PC-9 (cell line): ENCODE data around the gene SMCO1. TPM values are rescaled to one million over a fixed set of nuclear protein-coding genes. Genes with fewer than 3 reads are reported as not detected.
"Not testable (repeated sequence)": the region's sequence is repeated elsewhere in the genome, so short reads cannot be mapped to it uniquely, and the experiment has no call there.

Experiments
- BruUV-seq: library from RNA; stranded (reverse); fragments of 400-500 nt; replicated peaks from 2 replicates; lab custom pipeline; 2021; lab: Mats Ljungman, UMichigan
- CTCF ChIA-PET: fragments of 300-600 bp; sonication (Branson Sonifier 250); formaldehyde crosslinking; loops from one replicate; lab custom pipeline; 2022; ENCODE audit warnings: antibody characterized with exemption; lab: Charles Lee
- POLR2A ChIA-PET: fragments of 300-600 bp; sonication (Branson Sonifier 250); formaldehyde crosslinking; loops from one replicate; lab custom pipeline; 2022; ENCODE audit warnings: antibody characterized with exemption; ENCODE audit not compliant: unreplicated experiment; lab: Charles Lee
- DNase-seq, 2 experiments: peaks; one replicate each; pipeline versions ENCODE4 v3.0.0 to v3.0.0-alpha.2; 2015 to 2022; ENCODE audit warnings: mixed read lengths in 1 of 2
- H2AFZ ChIP-seq: fragments of 200-600 bp; sonication (generic); 2 replicates; pipeline ENCODE4 v1.8.1; 2017; ENCODE audit warnings: antibody characterized with exemption
- H3F3A ChIP-seq: fragments of 200-600 bp; sonication (generic); 2 replicates; pipeline ENCODE4 v1.8.1; 2017; ENCODE audit warnings: antibody characterized with exemption, mild to moderate bottlenecking, low read depth; ENCODE audit not compliant: insufficient read depth
- H3K27ac ChIP-seq: fragments of 200-600 bp; sonication (generic); 2 replicates; pipeline ENCODE4 v1.6.1; 2016; ENCODE audit warnings: mixed run types
- H3K27me3 ChIP-seq: fragments of 200-600 bp; sonication (generic); 2 replicates; pipeline ENCODE4 v1.6.1; 2016; ENCODE audit warnings: low read depth, mixed run types; ENCODE audit not compliant: insufficient read depth
- H3K36me3 ChIP-seq: fragments of 200-600 bp; sonication (generic); 2 replicates; pipeline ENCODE4 v1.6.1; 2016; ENCODE audit warnings: low read depth, mixed run types
- H3K4me1 ChIP-seq: fragments of 200-600 bp; sonication (generic); replicated peaks from 2 replicates; pipeline ENCODE4 v1.6.1; 2016; ENCODE audit warnings: mixed run types; ENCODE audit not compliant: insufficient read depth
- H3K4me2 ChIP-seq: fragments of 200-600 bp; sonication (generic); 2 replicates; pipeline ENCODE4 v1.6.1; 2017; ENCODE audit warnings: mixed run types
- H3K4me3 ChIP-seq: fragments of 200-600 bp; sonication (generic); 2 replicates; pipeline ENCODE4 v1.6.1; 2016; ENCODE audit warnings: mixed run types
- H3K79me2 ChIP-seq: fragments of 200-600 bp; sonication (generic); 2 replicates; pipeline ENCODE4 v1.6.1; 2017; ENCODE audit warnings: low read depth, mixed run types
- H3K9me2 ChIP-seq: fragments of 200-600 bp; sonication (generic); 2 replicates; pipeline ENCODE4 v1.8.1; 2017; ENCODE audit warnings: mild to moderate bottlenecking; ENCODE audit not compliant: insufficient read depth
- H3K9me3 ChIP-seq: fragments of 200-600 bp; sonication (generic); 2 replicates; pipeline ENCODE4 v1.8.1; 2016; ENCODE audit warnings: low read depth; ENCODE audit not compliant: insufficient read depth
- H4K20me1 ChIP-seq: fragments of 200-600 bp; sonication (generic); 2 replicates; pipeline ENCODE4 v1.8.1; 2017; ENCODE audit not compliant: insufficient read depth
- CTCF ChIP-seq: fragments of 200-600 bp; sonication (generic); conservative IDR thresholded peaks from 2 replicates; pipeline ENCODE4 v1.6.1; 2017; ENCODE audit warnings: mixed run types, antibody characterized with exemption, mild to moderate bottlenecking, moderate library complexity
- EZH2 ChIP-seq: fragments of 200-600 bp; sonication (generic); IDR thresholded peaks from 2 replicates; pipeline ENCODE4 v1.8.0; 2017; ENCODE audit warnings: antibody characterized with exemption, low read depth
- intact Hi-C: fragments of 100-400 bp; cut with micrococcal nuclease; formaldehyde crosslinking; loops from one replicate; pipeline ENCODE4 v1.10.0; 2022; ENCODE audit not compliant: unreplicated experiment
- total RNA-seq: library from RNA; stranded (reverse); gene quantifications from 2 replicates; pipeline ENCODE4 v1.2.3, GENCODE V29; 2021

Gene SMCO1
- total RNA-seq, 1 experiment from 2014 or later = not detected

- BruUV-seq, intact Hi-C loops, DNase-seq, POLR2A ChIA-PET, H4K20me1 ChIP-seq, H3K4me3 ChIP-seq, H3K9me2 ChIP-seq, H3K36me3 ChIP-seq, CTCF ChIA-PET, H3K4me1 ChIP-seq, H3K9me3 ChIP-seq, H2AFZ ChIP-seq, H3K4me2 ChIP-seq, H3F3A ChIP-seq, H3K79me2 ChIP-seq, H3K27ac ChIP-seq, H3K27me3 ChIP-seq: not testable (repeated sequence)
Observed at GRCh38 chr3:196511108-196511507, 4.0 kb downstream of the SMCO1 start.

DNA sequence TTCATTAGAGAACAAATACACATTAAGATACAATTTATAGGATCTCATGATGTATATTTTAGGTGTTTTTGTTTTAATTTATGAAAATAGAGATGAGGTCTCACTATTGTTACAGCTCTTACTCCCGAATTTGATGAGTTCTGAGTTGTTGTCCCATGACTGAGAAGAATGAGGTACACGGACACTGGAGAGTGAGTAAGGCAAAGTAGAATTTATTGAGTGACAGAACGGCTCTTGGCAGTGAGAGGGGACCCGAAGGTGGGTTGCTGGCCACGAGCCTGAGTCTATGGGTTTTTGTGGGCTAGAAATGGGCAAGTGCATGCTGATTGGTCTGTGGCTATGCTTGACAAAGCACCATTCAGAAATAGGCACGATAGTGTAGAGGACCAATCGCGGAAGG is 8.5 kb downstream of the SMCO1 start:
- no peak for TF ChIP-seq EZH2
- TF ChIP-seq CTCF = no peak
- H3F3A ChIP-seq = peaks cover 20% of the 10 kb centered on the region
- DNase-seq = no peak
- H3K4me2 ChIP-seq = no peak overlapping the region
- H3K4me3 ChIP-seq = no peak overlapping the region
- H4K20me1 ChIP-seq = no peaks in the 10 kb centered on the region; the same call in 1 of the 2 replicates
- H3K9me3 ChIP-seq = no peaks in the 10 kb centered on the region
- ChIA-PET POLR2A (no interaction called here), CTCF (interaction anchor here (0.5 kb wide), 1 partner anchor 74 kb away, joined by 9 read pairs; no protein-coding TSS in a partner anchor)
- BruUV-seq = no TSS peak
- intact Hi-C loops = no loop called here
- no peaks in the 10 kb centered on the region for H3K27me3 ChIP-seq
- H3K36me3 ChIP-seq = no peaks in the 10 kb centered on the region
- H3K27ac ChIP-seq = no peak overlapping the region
- no peaks in the 10 kb centered on the region for H3K9me2 ChIP-seq
- H2AFZ ChIP-seq = no peak overlapping the region
- peaks cover 8% of the 10 kb centered on the region for H3K4me1 ChIP-seq
- H3K79me2 ChIP-seq = peaks cover 17% of the 10 kb centered on the region

GRCh38 chr3:196504556-196504955 is 10.6 kb downstream of the SMCO1 start:
- no TSS peak for BruUV-seq
- Histone ChIP-seq H3K27ac (peak overlapping the region; percentile 89), H3F3A (peaks cover 26% of the 10 kb centered on the region), H3K4me2 (peak overlapping the region; percentile 61), H3K36me3 (0 out of 2 replicates have a peak, but pooled peaks cover 3% of the 10 kb centered on the region), H3K4me3 (0 out of 2 replicates have a peak overlapping the region, but pooled peaks have one; percentile 80), H4K20me1 (peaks cover 4% of the 10 kb centered on the region; the same call in 1 of the 2 replicates), H3K79me2 (peaks cover 39% of the 10 kb centered on the region), H3K4me1 (peaks cover 14% of the 10 kb centered on the region), H3K27me3 (no peaks in the 10 kb centered on the region), H2AFZ (no peak overlapping the region), H3K9me3 (no peaks in the 10 kb centered on the region), H3K9me2 (no peaks in the 10 kb centered on the region)
- DNase-seq = no peak
- intact Hi-C loops = no loop called here
- ChIA-PET POLR2A (interaction anchor here (0.6 kb wide), 1 partner anchor 1445 kb away, joined by 5 read pairs; no protein-coding TSS in a partner anchor), CTCF (no interaction called here)
- no peak for TF ChIP-seq CTCF
- no peak for TF ChIP-seq EZH2

DNA sequence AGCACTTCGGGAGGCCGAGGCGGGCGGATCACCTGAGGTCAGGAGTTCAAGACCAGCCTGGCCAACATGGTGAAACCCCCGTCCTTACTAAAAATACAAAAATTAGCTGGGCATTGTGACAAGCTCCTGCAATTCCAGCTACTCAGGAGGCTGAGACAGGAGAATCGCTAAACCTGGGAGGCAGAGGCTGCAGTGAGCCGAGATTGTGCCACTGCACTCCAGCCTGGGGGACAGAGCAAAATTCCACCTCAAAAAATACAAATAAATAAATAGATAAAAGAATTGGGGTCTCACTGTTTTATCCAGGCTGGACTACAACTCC is 11.1 kb downstream of the SMCO1 start:
- intact Hi-C loops, H3K27me3 ChIP-seq, H3K9me3 ChIP-seq, CTCF ChIA-PET, H4K20me1 ChIP-seq, H3K9me2 ChIP-seq, H3K36me3 ChIP-seq, DNase-seq: not testable (repeated sequence)
- Histone ChIP-seq H3K4me3 (peak overlapping the region; percentile 80; the same call in 1 of the 2 replicates), H2AFZ (peak overlapping the region; percentile 74), H3K27ac (peak overlapping the region; percentile 89), H3F3A (peaks cover 31% of the 10 kb centered on the region), H3K4me1 (peaks cover 19% of the 10 kb centered on the region), H3K4me2 (peak overlapping the region; percentile 61), H3K79me2 (peaks cover 44% of the 10 kb centered on the region)
- TSS peak; percentile 22 for BruUV-seq
- POLR2A ChIA-PET = interaction anchor here (0.6 kb wide), 2 partner anchors 12 to 37 kb away, joined by 3 read pairs; no protein-coding TSS in a partner anchor
